HG03558 (cell line): Measurements from ENCODE around the gene DEAF1.
"Not testable (repeated sequence)": the region's sequence is repeated elsewhere in the genome, so short reads cannot be mapped to it uniquely, and the experiment has no call there.

Experiments
- ATAC-seq: cut with Tn5 transposase; IDR thresholded peaks from one replicate; pipeline ENCODE4 v1.9.1; 2021; ENCODE audit warnings: moderate number of reproducible peaks; ENCODE audit not compliant: unreplicated experiment; ENCODE audit errors: extremely low read depth

Gene DEAF1

GRCh38 chr11:702462-703461 is 7.7 kb upstream of the DEAF1 start:
- ATAC-seq = no peak

- no peak for ATAC-seq
Measured at GRCh38 chr11:701741-702461, 6.9 kb upstream of the DEAF1 start.

- no peak for ATAC-seq
Measured at GRCh38 chr11:699753-700152, 4.7 kb upstream of the DEAF1 start.

DNA sequence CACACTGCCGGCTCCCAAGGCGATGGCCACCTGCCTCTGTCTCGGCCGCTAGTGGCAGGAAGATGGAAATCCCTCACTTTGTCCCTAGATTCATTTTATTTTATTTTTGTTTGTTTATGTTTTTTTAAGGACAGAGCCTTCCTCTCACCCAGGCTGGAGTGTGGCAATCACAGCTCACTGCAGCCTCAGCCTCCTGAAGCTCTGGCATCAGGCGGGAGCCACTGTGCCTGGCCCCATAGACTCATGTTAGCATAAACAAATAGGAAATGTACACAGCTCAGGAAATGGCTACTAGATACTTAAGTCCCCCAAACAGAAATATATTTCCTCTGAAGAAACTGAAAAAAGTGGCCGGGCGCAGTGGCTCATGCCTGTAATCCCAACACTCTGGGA is 4.1 kb upstream of the DEAF1 start:
- ATAC-seq = no peak

GRCh38 chr11:698493-699115 is 3.6 kb upstream of the DEAF1 start:
- no peak for ATAC-seq

DNA sequence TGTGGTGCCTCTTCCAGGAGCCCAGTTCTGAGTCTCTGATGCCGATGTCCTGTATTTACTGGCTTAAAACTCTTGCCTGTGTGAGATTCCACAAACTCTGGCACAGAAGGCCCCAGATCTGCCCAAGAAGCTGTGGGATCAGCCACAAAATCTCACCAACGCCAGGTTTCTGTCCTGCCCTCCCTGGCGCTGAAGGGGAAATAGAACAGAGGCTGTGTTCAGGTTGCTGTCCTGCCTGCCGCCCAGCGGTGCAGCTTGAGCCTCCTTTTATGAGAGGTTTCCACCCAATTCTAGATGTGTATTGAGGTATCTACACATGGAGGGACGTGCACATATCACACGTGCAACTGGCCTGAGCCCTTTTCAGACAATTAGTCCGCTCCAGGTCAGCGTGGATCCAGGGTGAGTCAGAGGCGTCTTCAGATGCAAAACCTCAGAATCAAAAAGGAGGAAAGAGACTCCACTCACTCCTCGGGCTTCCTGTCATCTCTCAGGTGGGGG is 2.8 kb upstream of the DEAF1 start:
- no peak for ATAC-seq

GRCh38 chr11:696955-697491 is 2.0 kb upstream of the DEAF1 start:
- no peak for ATAC-seq

DNA sequence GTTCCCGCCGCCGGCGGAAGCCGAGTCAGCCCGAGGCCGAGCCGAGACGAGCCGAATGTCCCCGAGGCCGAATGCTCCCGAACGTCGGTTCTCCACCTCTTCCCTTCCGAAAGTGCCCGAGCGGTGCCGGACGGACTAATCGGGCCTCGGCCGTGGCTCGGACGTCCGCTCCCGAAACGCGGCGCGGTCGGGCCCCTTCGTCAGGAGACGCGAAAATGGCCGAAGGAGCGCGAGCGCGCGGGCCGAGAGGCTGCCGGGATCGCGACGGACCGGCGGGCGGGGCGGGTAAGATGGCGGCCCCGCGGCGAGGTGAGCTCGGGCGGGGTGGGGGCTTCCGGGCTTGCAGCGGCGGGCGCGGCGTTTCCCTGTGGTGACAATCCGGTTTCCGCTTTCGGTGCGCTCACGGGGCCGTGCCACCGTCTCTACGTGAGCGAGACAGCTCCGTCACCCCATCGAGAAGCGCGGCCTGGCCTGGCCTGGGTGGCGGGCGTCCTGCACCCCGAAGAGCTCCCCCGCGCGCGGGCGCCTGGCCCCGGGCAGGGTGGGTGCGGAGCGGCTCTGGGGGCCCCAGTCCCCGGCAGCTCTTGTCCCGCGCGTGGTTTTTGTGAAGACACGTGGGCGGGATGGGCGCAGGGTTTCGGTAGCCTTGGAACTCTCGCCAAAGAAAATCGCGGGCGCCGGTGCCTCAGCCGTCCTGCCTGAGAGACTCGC is 671 bp upstream of the DEAF1 start, which contains the start of gene TMEM80:
TSS of gene TMEM80 (plus strand) at position 279 of the 711 bp plus-strand sequence. CDS start at position 291, 12 bp downstream.
- peak; percentile 57 for ATAC-seq

GRCh38 chr11:695288-695537 is 191 bp upstream of the DEAF1 start:
- ATAC-seq = no peak

DNA sequence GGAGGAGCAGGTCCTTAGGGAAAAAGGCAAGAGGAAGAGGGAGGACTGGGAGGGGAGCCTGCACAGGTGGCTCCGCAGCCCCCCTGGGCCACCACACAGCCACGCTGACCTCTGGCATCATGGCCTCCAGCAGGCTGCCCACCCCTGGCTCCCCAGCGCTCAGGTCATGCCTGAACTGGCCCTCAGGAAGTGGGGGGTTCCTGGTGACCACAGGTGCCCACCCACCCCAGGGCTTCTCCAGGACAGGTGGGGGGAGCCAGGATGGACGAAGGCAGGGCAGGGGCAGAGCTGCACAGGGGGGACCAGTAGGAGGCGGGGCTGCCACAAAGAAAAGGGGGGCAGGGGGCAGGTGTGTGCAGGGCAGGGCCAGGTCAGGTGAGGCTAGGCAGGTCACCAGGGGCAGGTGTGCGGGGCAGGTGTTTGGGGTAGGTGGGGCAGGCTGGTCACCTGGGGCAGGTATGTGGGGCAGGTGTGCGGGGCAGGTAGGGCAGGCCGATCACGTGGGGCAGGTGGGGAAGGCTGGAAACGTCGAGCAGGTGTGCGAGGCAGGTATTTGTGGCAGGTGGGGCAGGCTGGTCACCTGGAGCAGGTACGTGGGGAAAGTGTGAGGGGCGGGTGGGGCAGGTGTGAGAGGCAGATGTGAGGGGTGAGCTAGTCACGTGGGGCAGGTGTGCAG is 997 bp downstream of the DEAF1 start:
- no peak for ATAC-seq

DNA sequence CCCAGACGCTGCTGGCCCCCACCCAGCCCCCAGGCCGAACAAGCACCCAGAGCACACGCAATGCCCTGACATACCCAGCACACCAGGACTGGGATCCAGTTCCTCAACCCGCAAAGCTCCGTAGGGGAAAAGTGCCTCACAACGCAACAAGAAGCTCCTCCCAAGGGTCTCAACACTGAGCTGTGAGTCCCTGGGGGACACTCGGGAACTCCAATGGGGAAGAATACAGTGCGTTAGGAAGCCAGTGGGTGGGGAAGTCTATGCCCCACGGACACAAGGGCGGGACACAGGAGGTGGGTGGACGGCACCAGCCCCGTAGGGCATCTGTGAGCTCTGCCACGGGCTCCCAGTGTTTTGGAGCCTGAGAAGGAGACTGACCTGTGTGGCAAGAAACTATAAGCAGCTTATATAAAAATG is 1.6 kb downstream of the DEAF1 start:
- ATAC-seq = no peak

DNA sequence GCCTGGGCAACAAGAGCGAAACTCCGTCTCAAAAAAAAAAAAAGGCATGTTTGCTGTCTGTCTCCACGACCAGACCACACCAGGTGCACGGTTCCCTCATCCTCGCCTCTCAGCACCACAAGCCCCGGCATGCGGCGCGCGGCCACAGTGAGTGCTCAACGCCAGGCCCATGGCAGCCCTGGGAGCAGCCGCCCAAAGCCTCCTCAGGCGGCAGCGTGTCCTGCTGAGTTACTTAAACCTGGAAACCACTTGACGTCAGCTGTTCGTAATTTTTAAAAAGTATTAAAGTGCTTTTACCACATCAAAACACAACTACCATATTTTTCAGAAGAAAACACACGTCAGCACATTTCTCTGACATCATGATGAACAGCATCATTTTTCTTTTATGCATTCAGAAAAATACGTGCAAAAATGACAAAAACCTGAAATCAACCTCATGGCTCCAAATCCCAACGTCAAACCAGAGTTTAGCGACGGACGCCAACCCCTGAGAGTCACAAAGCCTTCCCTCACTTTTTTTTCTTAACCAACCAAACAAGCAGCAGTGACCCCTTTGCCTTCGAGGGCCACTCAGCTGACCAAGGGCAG is 2.1 kb downstream of the DEAF1 start:
- no peak for ATAC-seq

- ATAC-seq = no peak
Measured at GRCh38 chr11:691710-692590, 3.1 kb downstream of the DEAF1 start.

GRCh38 chr11:690738-691633 is 4.0 kb downstream of the DEAF1 start:
- ATAC-seq = no peak

GRCh38 chr11:690244-690643 is 4.8 kb downstream of the DEAF1 start:
- not testable (repeated sequence) for ATAC-seq

DNA sequence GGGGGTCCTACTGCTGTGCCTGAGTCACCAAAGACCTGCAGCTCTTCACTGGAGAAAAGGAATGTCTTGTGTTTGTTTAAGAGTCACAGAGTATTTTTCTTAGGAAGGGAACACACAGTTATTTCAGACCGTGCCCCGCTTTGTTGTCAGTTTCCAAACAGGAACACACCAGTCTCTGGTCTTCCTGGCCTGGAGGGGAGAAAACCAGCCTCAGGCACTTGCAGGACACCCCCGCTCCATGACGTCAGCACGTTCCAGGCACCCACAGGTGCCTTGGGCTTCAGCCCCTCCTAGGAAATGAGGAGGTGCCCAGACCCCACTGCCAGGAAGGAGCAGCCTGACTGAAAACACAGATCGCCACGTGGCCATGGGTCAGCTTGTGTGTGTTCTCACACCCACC is 5.4 kb downstream of the DEAF1 start:
- no peak for ATAC-seq

DNA sequence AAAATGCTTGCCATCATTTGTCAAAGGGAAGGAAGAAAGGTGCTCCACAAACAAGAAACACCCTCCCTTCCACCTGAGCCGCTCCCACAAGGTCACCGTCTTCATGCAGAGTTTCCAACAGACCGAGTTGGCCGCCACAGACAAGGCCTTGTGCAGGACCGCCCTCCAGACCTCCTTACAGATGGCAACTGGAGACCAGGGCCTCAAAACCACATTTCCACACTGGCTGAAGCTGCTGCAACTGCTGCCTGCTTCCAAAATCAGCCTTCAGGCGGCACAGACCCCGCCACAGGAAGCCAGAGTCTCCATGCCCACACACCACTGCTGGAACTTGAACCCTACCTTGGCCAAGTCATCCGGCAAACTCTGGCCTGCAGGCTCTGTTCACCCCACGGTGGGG is 6.3 kb downstream of the DEAF1 start:
- ATAC-seq = no peak
